ENCODE data around the gene NOP16. TPM values are rescaled to one million over a fixed set of nuclear protein-coding genes. Genes with fewer than 3 reads are reported as not detected.

Gene NOP16
- total RNA-seq, 4 donors from 2014 or later = 11.5 to 22.5 (median 12.1) TPM

DNA sequence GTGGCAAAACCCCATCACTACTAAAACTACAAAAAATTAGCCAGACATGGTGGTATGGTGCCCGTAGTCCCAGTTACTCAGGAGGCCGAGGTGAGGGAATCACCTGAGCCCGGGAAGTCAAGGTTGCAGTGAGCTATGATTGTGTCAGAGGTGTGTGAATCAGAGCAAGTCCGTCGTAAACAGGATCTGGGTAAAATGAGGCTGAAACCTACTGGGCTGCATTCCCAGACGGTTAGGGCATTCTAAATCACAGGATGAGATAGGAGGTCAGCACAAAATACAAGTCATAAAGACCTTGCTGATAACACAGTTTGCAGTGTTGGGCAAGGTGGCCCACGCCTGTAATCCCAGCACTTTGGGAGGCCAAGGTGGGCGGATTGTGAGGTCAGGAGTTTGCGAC, 29.9 kb upstream of the NOP16 start:
- no peak for TF ChIP-seq POLR2A (IDR thresholded peaks at IDR 0.05)
- TF ChIP-seq, protein P1, sequence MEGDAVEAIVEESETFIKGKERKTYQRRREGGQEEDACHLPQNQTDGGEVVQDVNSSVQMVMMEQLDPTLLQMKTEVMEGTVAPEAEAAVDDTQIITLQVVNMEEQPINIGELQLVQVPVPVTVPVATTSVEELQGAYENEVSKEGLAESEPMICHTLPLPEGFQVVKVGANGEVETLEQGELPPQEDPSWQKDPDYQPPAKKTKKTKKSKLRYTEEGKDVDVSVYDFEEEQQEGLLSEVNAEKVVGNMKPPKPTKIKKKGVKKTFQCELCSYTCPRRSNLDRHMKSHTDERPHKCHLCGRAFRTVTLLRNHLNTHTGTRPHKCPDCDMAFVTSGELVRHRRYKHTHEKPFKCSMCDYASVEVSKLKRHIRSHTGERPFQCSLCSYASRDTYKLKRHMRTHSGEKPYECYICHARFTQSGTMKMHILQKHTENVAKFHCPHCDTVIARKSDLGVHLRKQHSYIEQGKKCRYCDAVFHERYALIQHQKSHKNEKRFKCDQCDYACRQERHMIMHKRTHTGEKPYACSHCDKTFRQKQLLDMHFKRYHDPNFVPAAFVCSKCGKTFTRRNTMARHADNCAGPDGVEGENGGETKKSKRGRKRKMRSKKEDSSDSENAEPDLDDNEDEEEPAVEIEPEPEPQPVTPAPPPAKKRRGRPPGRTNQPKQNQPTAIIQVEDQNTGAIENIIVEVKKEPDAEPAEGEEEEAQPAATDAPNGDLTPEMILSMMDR (IDR thresholded peaks at IDR 0.05) = peak in 1 of 3 donors; percentile 47
- no peak overlapping the region for H3K4me3 ChIP-seq (ENCODE audit: low read depth, poor library complexity, severe bottlenecking)
- WGBS, 2 donors = 87 to 92% methylated on average over 9 of the region's 9 CpGs
- intact Hi-C loops (cut with DNase I; ENCODE audit: low total_unique reads) = loop anchor here (10.0 kb wide), 1 partner anchor 117 kb away; the partner anchor contains the start of gene RNF44
- DNase-seq (ENCODE audit: low spot score in 2 of 2) = peak in 1 of 2 donors; percentile 75

DNA sequence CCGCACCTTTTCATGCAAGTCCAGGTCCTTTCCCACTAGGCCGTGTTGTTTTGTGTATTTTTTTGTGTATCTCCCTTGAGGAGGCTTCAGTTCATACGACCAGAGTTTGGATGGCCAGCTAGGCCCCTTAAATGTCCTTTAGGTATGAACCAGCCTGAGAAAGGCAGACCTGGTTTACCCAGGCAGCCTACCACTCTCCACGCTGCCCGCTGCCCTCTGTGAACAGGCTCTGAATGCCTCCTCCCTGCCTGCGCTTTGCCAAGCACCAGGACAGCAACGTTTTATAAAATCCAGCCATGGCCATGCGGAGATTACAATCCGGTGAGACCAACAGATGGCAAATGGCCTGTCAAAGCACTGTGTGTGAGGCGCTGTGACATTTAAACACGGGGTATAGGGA, 28.6 kb upstream of the NOP16 start:
- WGBS, 2 donors = 68 to 71% methylated on average over 11 of the region's 11 CpGs
- peak in 1 of 2 donors; percentile 79 for DNase-seq (ENCODE audit: low spot score in 2 of 2)
- no peak overlapping the region for H3K4me3 ChIP-seq (ENCODE audit: low read depth, poor library complexity, severe bottlenecking)
- intact Hi-C loops (cut with DNase I; ENCODE audit: low total_unique reads) = loop anchor here (10.0 kb wide), 1 partner anchor 118 kb away; the partner anchor contains the start of gene RNF44
- TF ChIP-seq POLR2A (IDR thresholded peaks at IDR 0.05) = no peak
- TF ChIP-seq, protein P1 (IDR thresholded peaks at IDR 0.05) = no peak

DNA sequence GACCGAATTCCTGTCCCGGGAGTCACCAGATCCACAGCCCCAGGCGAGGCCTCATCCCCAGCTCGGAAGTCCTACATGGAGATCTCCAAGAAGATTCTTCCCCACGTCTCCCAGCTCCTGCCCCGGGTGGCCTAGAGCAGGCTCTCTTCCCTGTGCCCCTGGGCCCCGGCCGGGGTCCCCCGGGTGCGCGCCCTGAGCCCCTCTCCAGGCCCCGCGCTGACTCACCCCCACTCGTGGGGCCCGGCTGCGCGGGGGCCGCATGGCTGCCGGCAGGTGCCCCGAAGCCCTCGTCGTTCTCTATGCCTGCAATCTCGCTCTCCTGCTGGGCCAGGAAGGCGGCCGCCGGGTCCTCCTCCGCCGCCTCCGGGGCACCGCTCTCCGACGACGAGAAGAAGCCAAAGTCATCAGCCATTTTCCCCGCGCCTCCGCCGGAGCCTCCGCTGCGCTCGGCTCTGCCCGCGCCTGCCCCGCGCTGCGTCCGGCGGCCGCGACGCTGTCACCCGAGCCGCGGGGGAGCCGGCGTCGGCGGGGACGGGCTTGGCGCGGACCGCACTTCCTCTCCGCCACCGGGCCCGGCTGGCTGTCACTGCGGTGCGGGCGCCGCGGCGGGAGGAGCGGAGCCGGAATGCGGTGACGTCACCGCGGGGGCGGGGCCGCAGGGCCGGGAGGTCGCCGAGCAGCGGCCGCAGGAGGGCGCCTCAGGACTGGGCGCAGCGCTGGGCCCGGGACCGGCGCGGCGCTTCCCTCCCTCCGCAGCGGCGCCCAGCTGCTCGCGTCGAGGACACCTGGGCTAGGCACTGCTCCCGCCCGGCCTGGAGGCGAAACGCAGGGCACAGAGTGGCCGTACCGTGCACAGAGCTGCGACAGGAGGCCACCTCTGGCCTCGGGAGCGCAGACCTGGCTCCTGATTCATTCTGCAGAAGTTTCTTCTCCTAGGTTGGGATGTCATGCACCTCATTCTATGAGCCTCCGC, 27.8 kb upstream of the NOP16 start, which contains the start of gene CLTB:
CLTB (minus strand) TSS at position 588 of the 973 bp plus-strand sequence; CDS start at position 412, 176 bp downstream.
- WGBS, 2 donors = 2 to 4% methylated on average over 18 to 35 of the region's 107 CpGs
- TF ChIP-seq POLR2A (IDR thresholded peaks at IDR 0.05) = no peak
- TF ChIP-seq, protein P1 (IDR thresholded peaks at IDR 0.05) = no peak
- peak; percentile 86 to 97 for DNase-seq (ENCODE audit: low spot score in 2 of 2)
- H3K4me3 ChIP-seq (ENCODE audit: low read depth, poor library complexity, severe bottlenecking) = peak within 1 kb of the TSS; percentile 96
- intact Hi-C loops (cut with DNase I; ENCODE audit: low total_unique reads) = loop anchor here (10.0 kb wide), 1 partner anchor 119 kb away; the partner anchor contains the start of gene RNF44

DNA sequence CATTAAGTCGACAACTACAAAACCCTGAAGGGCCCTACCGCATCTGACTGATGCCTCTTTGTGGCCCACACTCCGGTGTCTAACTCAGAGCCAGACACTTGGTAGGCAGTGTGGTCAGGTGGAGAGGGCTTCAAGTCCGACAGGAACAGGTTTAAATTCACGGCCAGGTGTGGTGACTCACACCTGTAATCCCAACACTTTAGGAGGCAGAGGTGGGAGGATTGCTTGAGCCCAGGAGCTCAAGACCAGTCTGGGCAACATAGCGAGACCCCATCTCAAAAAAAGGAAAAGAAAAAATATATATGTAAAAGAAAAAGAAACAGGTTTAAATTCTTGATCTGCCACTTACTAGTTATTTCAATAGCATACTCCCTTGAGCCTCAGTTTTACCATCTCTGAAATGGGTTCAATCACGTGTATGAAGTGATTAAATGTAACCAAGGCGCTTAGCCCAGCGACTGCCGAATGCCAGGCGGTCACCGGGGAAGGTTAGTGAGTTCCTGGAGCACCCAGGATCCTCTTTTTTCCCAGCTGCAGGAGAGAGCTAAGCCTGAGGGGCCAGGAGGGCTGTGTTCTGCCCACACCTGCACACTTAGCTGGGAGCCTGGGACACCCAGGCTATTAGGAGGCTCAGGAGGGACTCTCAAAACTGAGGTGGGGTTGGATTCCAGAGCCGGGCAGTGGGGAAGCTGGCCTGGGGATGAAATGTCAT, 27.0 kb upstream of the NOP16 start:
- 40 to 43% methylated on average over 13 of the region's 13 CpGs for WGBS, 2 donors
- H3K4me3 ChIP-seq (ENCODE audit: low read depth, poor library complexity, severe bottlenecking) = peak overlapping the region; percentile 96
- DNase-seq (ENCODE audit: low spot score in 2 of 2) = peak in 1 of 2 donors; percentile 72
- TF ChIP-seq POLR2A (IDR thresholded peaks at IDR 0.05) = no peak
- TF ChIP-seq, protein P1 (IDR thresholded peaks at IDR 0.05) = no peak
- intact Hi-C loops (cut with DNase I; ENCODE audit: low total_unique reads) = loop anchor here (10.0 kb wide), 1 partner anchor 119 kb away; the partner anchor contains the start of gene RNF44

DNA sequence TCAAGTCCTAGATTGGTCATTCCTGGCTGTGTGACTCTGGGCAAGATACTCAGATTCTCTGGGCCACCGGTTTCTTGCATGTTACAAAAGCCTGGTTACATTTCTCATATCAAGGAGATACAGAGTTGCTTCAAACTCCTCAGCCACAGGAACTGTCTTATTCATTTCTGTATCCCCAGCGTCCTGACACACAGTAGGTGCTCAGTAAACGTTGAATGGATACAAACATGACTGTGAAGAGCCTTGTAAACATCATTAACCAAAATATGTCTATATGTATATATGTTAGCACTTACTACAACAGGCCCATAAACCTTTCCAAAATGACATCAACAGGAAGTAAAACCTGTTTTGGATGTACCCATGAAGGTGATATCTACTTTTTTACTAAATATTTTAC, 26.3 kb upstream of the NOP16 start:
- WGBS, 2 donors = 40 to 53% methylated on average over 3 of the region's 3 CpGs
- DNase-seq (ENCODE audit: low spot score in 2 of 2) = no peak
- no peak overlapping the region for H3K4me3 ChIP-seq (ENCODE audit: low read depth, poor library complexity, severe bottlenecking)
- no peak for TF ChIP-seq POLR2A (IDR thresholded peaks at IDR 0.05)
- TF ChIP-seq, protein P1 (IDR thresholded peaks at IDR 0.05) = no peak
- intact Hi-C loops (cut with DNase I; ENCODE audit: low total_unique reads) = loop anchor here (10.0 kb wide), 1 partner anchor 120 kb away; the partner anchor contains the start of gene RNF44

Data from lower leg skin (tissue), 4 donors.